Astrocyte of the cerebellum (primary cell): ENCODE results near the gene HSCB.

Source experiments
- DNase-seq: peaks from one replicate; pipeline ENCODE4 v3.0.0-alpha.2; 2011; ENCODE audit warnings: low read depth
- H3K4me3 ChIP-seq: 2 replicates; pipeline ENCODE4 v1.5.1; 2011; ENCODE audit warnings: mild to moderate bottlenecking, low read depth, low read length, moderate library complexity
- CTCF ChIP-seq: IDR thresholded peaks from 2 replicates; pipeline ENCODE4 v1.5.1; 2012; ENCODE audit warnings: low read length, low read depth, moderate library complexity, mild to moderate bottlenecking; ENCODE audit errors: missing control alignments
- in situ Hi-C: cut with HindIII; loops from 2 replicates; pipeline ENCODE4 v1.10.0; 2017; ENCODE audit warnings: low sequenced_read_pairs

Gene HSCB

GRCh38 chr22:28710576-28711191, 31.2 kb upstream of the HSCB start:
- in situ Hi-C loops, result no loop called here
- H3K4me3 ChIP-seq, result no peak overlapping the region
- TF ChIP-seq CTCF, result no peak
- peak; percentile 43 for DNase-seq

- no peak for DNase-seq
- no peak overlapping the region for H3K4me3 ChIP-seq
Observed at GRCh38 chr22:28711341-28711740, 30.5 kb upstream of the HSCB start.

GRCh38 chr22:28711820-28712777, 29.7 kb upstream of the HSCB start:
- DNase-seq, result peak; percentile 72
- in situ Hi-C loops, result no loop called here
- H3K4me3 ChIP-seq, result no peak overlapping the region

More at GRCh38 chr22:28711341-28711740, 30.5 kb upstream of the HSCB start:
- TF ChIP-seq CTCF, result no peak
- in situ Hi-C loops, result no loop called here

GRCh38 chr22:28714043-28714628, 27.7 kb upstream of the HSCB start:
- no peak overlapping the region for H3K4me3 ChIP-seq
- in situ Hi-C loops, result no loop called here
- DNase-seq, result no peak
- no peak for TF ChIP-seq CTCF

More at GRCh38 chr22:28711820-28712777, 29.7 kb upstream of the HSCB start:
- TF ChIP-seq CTCF, result no peak

- H3K4me3 ChIP-seq, result no peak overlapping the region
- no peak for DNase-seq
- TF ChIP-seq CTCF, result no peak
- in situ Hi-C loops, result no loop called here
Observed at GRCh38 chr22:28715611-28716010, 26.2 kb upstream of the HSCB start.

- no peak overlapping the region for H3K4me3 ChIP-seq
- in situ Hi-C loops, result no loop called here
- no peak for TF ChIP-seq CTCF
- DNase-seq, result no peak
Observed at GRCh38 chr22:28716686-28717085, 25.2 kb upstream of the HSCB start.
